HL-60/S4 (cell line): ENCODE results near the gene ANKS1B.
"Not testable (repeated sequence)": the region's sequence is repeated elsewhere in the genome, so short reads cannot be mapped to it uniquely, and the experiment has no call there.

Experiments
- in situ Hi-C: fragments of 300-500 bp; cut with MboI; formaldehyde crosslinking; loops from 2 replicates; pipeline ENCODE4 v1.14.3; 2022; ENCODE audit warnings: low sequenced_read_pairs

The ANKS1B gene

DNA sequence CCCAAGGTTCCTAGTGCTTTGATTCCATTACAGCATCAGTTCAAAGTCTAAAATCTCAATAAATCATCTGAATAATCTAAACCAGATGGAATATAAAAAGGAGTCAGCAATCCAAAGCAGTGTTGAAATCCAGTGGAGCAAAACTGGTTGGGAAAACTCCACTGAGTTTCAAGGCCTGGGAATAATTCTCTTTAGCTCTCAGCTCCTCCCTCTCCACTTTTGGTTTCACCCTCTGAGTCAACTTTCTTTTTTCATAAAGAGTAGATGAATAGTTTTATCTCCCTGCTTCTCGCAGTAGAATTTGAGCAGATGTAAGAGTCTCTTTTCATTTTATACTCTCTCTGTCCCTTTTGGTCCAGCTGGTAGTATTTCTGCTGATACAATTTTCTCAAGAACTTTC is 1001.1 kb downstream of the ANKS1B start:
- in situ Hi-C loops, result loop anchor here (25.0 kb wide), 1 partner anchor 421 kb away; no protein-coding TSS in a partner anchor

DNA sequence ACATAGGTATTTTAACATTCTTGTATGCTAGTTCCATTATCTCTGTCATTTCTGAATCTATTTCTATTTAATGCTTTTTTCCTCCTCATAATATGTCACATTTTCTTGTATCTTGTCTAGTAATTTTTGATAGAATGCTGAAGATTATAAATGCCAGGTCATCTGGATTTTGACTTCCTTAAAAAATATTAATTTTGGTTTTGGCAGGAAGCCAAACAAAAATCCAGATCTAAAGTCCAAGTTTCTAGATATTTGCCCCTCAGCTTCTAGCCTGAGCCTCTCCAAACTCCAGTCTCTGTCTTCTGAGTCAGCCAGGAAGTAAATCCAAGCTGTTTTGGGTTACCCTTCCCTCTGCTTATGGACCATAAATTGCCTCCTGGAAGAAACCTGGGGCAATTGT is 1004.2 kb downstream of the ANKS1B start:
- in situ Hi-C loops, result loop anchor here (25.0 kb wide), 1 partner anchor 418 kb away; no protein-coding TSS in a partner anchor

DNA sequence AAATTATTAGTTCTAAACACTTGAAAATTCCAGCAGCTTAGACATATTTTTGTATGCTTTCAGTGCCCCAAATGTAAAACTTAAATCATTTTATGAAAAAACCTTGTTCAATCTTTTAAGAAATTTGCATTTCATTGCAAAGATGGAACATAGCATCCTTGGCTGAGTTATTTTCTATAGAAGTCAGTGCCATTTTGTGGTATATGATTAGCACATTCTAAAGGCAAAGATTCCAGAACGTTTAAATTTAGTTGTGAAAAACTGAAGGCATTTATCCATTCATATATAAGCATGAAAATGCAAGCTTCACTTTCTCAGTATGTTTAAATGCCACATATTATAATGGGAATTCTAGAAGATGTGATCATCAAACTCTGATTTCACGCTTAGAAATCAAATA is 1007.5 kb downstream of the ANKS1B start:
- in situ Hi-C loops, result loop anchor here (25.0 kb wide), 1 partner anchor 415 kb away; no protein-coding TSS in a partner anchor

DNA sequence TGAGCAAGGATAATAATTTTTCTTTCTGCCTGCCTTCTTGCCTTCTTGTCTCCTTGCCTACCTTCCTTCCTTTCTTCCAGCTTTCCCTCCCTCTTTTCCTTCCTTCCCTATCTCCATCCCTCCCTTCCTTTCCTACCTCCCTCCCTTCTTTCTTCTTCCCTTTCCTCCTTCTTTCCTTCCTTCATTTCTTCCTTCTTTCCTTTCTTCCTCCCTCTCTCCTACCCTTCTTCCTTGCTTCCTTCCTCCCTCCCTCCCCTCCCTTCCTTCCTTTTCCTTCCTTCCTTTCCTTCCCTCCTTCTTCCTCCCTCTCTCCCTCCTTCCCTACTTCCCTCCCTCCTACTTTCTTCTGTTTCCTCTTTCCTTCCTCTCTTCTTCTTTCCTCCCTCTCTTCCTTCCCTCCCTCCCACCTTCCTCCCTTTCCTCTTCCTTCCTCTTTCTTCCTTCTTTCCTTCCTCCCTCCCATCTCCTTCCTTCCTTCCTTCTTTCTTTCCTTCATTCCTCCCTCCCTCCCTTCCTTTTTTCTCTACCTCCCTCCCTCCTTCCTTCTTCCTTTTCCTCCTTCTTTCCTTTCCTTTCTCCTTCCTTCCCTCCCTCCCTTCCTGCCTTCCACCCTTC is 1009.9 kb downstream of the ANKS1B start:
- in situ Hi-C loops, result loop anchor here (25.0 kb wide), 1 partner anchor 413 kb away; no protein-coding TSS in a partner anchor

GRCh38 chr12:98973395-98973794 is 1011.3 kb downstream of the ANKS1B start:
- in situ Hi-C loops, result no loop called here

- in situ Hi-C loops, result no loop called here
Measured at GRCh38 chr12:98970950-98971349, 1013.8 kb downstream of the ANKS1B start.

DNA sequence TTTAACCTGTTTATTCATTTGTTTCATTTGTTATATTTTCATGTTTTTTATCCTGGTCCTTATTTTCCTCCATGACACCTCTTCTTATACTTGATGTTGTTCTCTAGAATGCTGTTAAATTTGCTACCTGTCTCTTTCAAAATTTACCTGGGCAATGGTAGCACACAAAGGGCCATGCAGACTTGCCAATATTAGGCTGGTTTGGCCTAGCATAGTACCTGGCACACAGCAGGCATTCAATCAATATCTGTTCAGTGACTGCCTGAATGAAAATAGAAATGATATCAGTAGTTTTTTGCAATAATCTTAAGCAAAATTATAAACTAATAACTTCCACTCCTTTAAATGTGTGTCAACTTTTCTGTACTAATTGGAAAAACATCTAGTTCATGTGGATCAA is 1014.5 kb downstream of the ANKS1B start:
- in situ Hi-C loops, result no loop called here

- in situ Hi-C loops, result no loop called here
Measured at GRCh38 chr12:98968896-98969295, 1015.8 kb downstream of the ANKS1B start.

DNA sequence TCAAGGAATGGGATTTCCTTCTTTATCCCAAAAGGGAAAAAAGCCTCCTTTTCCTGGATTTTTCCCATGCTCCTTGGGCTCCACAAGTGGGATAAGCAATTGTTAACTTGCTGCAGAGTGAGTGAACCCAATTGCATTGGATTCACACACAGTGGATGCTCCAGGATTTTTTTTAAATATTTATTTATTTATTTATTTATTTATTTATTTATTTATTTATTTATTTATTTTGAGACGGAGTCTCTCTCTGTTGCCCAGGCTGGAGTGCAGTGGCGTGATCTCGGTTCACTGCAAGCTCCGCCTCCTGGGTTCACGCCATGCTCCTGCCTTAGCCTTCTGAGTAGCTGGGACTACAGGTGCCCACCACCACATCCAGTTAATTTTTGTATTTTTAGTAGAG is 1027.6 kb downstream of the ANKS1B start:
- in situ Hi-C loops, result not testable (repeated sequence)

GRCh38 chr12:98955284-98955683 is 1029.5 kb downstream of the ANKS1B start:
- in situ Hi-C loops, result no loop called here

DNA sequence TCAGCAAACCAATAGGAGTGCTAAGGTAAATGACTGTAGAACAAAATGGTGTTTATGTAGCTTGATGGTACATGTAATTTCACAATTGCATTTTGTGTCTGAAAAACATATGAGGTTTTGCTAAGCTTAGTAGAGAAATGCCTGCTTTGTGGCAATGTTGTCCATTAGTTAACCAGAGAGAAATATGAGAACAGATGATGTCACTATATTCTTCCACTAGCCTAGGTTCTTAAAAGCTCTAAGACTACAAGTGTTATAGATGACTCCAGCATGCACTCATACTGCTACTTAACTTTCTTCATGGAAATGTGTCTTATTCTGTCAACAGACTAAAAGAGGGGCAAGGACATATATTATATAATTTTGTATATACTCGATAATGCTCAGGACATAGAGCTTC is 1030.2 kb downstream of the ANKS1B start:
- in situ Hi-C loops, result no loop called here

GRCh38 chr12:98951406-98951805 is 1033.3 kb downstream of the ANKS1B start:
- in situ Hi-C loops, result no loop called here

GRCh38 chr12:98948343-98948949 is 1036.3 kb downstream of the ANKS1B start:
- in situ Hi-C loops, result no loop called here

DNA sequence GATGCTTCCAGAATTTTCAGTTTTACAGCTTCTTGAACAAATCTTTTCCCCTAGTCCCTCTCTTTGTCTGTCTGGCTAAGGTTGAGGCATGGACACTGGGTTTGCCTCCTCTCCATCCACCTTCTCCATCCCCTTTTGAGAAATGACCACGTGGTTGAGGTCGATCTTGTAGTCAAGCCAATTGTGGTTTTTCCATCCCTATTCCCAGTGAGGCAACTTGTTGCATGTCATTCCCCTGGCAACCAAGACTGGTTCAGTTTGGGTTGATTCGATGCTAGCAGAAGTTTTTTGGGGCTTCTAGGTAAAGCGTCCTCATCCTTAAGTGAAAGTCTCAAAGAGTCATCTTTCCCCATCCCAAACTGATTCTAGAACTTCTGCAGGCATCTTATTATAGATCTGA is 1038.9 kb downstream of the ANKS1B start:
- in situ Hi-C loops, result no loop called here

DNA sequence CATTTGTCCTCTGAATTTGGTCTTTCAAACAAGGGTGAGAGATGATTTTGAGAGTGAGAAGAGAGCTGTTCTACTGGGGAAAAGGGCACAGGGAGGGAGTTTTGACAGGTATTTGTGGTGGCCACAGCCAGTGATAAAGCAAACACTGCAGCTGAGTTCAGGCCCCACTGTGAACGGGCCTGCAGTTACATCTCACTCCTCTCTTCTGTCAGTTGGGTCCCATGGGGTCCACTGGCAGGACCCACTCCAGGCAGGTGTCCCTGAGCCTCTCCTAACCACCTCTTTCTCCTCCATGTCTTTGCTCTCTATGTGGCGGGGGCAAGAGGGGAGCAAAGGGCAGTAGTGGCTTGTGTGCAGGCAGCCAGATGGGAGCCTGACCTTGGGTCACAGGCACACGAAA is 1044.8 kb downstream of the ANKS1B start:
- in situ Hi-C loops, result no loop called here

DNA sequence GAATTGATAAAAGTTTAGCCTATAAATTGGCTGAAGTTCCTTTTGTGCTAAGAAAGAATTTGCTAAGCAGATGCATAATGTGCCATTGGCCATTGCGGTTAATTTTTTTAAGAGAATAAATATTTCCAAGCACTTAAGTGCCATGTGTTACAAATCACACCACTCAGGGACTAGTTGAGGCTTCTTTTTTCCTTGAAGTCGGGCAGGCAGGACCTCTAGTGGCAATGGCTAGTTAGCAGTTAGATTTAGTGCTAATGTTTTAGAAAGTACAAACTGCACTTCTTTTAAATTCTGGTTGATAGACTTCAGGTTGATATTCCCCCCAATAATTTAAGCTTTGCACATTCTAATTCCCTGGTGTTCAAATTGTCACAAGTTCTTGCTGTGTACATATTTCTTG is 1045.4 kb downstream of the ANKS1B start:
- in situ Hi-C loops, result no loop called here

- in situ Hi-C loops, result no loop called here
Measured at GRCh38 chr12:98935847-98936246, 1048.9 kb downstream of the ANKS1B start.

DNA sequence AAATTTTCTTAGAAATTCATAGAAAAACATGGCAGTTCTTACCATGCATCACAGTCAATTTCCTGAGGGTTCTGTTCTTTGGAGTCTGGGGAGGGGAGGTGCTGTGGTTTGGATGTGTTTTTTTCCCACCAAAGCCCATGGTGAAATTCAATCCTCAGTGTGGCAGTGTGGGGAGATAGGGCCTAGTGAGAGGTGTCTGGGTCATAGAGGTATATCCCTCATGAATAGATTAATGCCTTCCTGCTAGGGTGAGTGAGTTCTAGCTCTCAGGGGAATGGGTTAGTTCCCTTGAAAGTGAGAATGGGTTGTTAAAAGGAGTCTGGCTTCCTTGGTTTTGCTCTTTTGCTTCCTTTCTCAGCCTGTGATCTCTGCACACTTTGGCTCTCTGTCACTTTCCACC is 1061.9 kb downstream of the ANKS1B start:
- in situ Hi-C loops, result no loop called here

DNA sequence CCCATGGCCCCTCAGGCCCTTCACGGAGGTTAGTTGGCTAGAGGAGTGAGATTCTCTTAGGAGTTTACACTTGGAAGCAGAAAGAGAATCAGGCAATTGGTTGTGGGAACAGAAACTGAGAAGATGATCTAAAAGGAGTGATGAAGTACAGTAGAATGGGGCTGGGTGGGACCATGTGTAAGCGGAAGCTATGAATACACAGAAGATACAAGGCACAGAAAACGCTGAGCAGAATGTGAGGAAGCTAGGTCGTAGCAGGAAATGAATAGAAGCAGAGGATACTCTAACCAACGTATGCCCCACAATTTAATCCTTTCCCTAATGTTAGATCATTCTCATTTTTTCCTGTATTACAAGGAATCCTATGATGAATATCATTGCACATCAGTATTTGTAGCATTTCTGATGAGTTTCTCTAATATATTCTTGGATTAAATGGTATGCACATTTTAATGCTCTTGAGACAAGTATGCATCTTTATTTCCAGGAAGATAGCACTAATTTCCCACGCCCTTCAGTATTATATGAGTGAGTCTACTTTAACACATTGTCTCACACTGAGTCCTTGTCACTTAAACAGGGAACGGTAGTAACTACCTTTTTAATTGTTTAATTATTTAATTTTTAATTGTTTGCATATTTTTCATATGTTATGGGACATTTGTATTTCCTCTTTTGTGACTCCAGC is 1066.4 kb downstream of the ANKS1B start:
- in situ Hi-C loops, result no loop called here

- in situ Hi-C loops, result no loop called here
Measured at GRCh38 chr12:98916106-98916505, 1068.6 kb downstream of the ANKS1B start.

DNA sequence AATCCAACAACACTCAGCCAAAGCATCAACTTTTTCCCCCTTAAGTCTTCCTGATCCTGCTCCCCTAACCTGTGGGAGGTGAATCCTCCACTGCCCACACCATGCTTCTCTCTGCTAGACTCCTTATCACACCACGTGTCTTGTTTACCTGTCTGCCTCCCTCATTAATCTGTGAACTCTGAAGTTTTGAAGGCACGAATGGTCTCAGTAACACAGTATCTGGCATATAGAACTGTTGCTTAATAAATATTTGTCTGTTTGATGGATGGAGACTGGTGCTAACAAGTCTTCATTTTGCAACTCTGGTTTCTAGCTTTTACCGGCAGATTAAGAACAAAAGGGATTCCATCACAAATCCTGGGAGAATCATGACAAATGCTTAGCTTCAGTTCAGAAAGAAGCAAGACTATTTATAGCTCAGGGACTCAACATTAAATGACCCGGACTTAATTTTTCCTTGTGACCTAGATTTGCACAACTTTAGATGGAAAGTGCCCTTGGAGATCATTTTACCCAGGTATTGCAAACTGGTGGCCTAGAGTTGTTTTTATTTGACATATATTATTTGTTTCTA is 1072.2 kb downstream of the ANKS1B start:
- in situ Hi-C loops, result no loop called here

GRCh38 chr12:98911396-98911795 is 1073.3 kb downstream of the ANKS1B start:
- in situ Hi-C loops, result no loop called here
